ENCODE results near the gene DLGAP5. TPM values are rescaled to one million over a fixed set of nuclear protein-coding genes. Genes with fewer than 3 reads are reported as not detected.

The DLGAP5 gene
- polyA plus RNA-seq, 1 donor from 2014 or later: 2.0 TPM

GRCh38 chr14:55129428-55130195 is 61.8 kb downstream of the DLGAP5 start:
- peak overlapping the region; percentile 32 for H2AFZ ChIP-seq (ENCODE audit: low read depth, low read length)
- no peaks in the 10 kb centered on the region for H3K9me2 ChIP-seq (ENCODE audit: insufficient read depth, low read length)
- H3K9me3 ChIP-seq (ENCODE audit: low read length): no peaks in the 10 kb centered on the region
- H3K79me2 ChIP-seq (replicated peaks; ENCODE audit: insufficient read depth, low read length): no peaks in the 10 kb centered on the region
- no peaks in the 10 kb centered on the region for H3F3A ChIP-seq (ENCODE audit: insufficient read depth, low read length, poor library complexity, severe bottlenecking)
- TF ChIP-seq, protein P1, sequence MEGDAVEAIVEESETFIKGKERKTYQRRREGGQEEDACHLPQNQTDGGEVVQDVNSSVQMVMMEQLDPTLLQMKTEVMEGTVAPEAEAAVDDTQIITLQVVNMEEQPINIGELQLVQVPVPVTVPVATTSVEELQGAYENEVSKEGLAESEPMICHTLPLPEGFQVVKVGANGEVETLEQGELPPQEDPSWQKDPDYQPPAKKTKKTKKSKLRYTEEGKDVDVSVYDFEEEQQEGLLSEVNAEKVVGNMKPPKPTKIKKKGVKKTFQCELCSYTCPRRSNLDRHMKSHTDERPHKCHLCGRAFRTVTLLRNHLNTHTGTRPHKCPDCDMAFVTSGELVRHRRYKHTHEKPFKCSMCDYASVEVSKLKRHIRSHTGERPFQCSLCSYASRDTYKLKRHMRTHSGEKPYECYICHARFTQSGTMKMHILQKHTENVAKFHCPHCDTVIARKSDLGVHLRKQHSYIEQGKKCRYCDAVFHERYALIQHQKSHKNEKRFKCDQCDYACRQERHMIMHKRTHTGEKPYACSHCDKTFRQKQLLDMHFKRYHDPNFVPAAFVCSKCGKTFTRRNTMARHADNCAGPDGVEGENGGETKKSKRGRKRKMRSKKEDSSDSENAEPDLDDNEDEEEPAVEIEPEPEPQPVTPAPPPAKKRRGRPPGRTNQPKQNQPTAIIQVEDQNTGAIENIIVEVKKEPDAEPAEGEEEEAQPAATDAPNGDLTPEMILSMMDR (IDR thresholded peaks at IDR 0.05; ENCODE audit: poor library complexity, severe bottlenecking): no peak
- TF ChIP-seq POLR2AphosphoS5 (IDR thresholded peaks at IDR 0.05) (no peak), MXI1 (conservative IDR thresholded peaks at IDR 0.05; ENCODE audit: poor library complexity, severe bottlenecking) (no peak), EP300 (conservative IDR thresholded peaks at IDR 0.05; ENCODE audit: poor library complexity, severe bottlenecking) (no peak), EZH2 (IDR thresholded peaks at IDR 0.05; ENCODE audit: borderline replicate concordance, insufficient read depth, low read length, poor library complexity, severe bottlenecking) (no peak), SMC3 (conservative IDR thresholded peaks at IDR 0.05; ENCODE audit: poor library complexity) (no peak), TAF1 (IDR thresholded peaks at IDR 0.05; ENCODE audit: low read depth) (no peak), RAD21 (conservative IDR thresholded peaks at IDR 0.05) (no peak)
- TF ChIP-seq, protein P2, sequence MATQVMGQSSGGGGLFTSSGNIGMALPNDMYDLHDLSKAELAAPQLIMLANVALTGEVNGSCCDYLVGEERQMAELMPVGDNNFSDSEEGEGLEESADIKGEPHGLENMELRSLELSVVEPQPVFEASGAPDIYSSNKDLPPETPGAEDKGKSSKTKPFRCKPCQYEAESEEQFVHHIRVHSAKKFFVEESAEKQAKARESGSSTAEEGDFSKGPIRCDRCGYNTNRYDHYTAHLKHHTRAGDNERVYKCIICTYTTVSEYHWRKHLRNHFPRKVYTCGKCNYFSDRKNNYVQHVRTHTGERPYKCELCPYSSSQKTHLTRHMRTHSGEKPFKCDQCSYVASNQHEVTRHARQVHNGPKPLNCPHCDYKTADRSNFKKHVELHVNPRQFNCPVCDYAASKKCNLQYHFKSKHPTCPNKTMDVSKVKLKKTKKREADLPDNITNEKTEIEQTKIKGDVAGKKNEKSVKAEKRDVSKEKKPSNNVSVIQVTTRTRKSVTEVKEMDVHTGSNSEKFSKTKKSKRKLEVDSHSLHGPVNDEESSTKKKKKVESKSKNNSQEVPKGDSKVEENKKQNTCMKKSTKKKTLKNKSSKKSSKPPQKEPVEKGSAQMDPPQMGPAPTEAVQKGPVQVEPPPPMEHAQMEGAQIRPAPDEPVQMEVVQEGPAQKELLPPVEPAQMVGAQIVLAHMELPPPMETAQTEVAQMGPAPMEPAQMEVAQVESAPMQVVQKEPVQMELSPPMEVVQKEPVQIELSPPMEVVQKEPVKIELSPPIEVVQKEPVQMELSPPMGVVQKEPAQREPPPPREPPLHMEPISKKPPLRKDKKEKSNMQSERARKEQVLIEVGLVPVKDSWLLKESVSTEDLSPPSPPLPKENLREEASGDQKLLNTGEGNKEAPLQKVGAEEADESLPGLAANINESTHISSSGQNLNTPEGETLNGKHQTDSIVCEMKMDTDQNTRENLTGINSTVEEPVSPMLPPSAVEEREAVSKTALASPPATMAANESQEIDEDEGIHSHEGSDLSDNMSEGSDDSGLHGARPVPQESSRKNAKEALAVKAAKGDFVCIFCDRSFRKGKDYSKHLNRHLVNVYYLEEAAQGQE (IDR thresholded peaks at IDR 0.05; ENCODE audit: borderline replicate concordance): no peak
- H3K27ac ChIP-seq (ENCODE audit: low read length): no peak overlapping the region
- H3K4me2 ChIP-seq (ENCODE audit: low read length): no peak overlapping the region
- peaks cover 45% of the 10 kb centered on the region for H3K27me3 ChIP-seq (ENCODE audit: insufficient read depth, low read depth, low read length)
- H4K20me1 ChIP-seq (ENCODE audit: insufficient read depth): no peaks in the 10 kb centered on the region
- H3K4me3 ChIP-seq (ENCODE audit: low read length): peak overlapping the region; percentile 59
- H3K36me3 ChIP-seq (ENCODE audit: insufficient read depth, low read length): no peaks in the 10 kb centered on the region
- H3K9ac ChIP-seq (ENCODE audit: low read length): no peak overlapping the region

GRCh38 chr14:55129086-55129427 is 62.3 kb downstream of the DLGAP5 start, which contains the start of gene LGALS3:
LGALS3 (plus strand) TSS chr14:55129252; CDS start chr14:55137374, 8,122 bp downstream.
- H3K9ac ChIP-seq (ENCODE audit: low read length): no peak within 1 kb of the TSS
- peak within 1 kb of the TSS; percentile 32 for H2AFZ ChIP-seq (ENCODE audit: low read depth, low read length)
- no peaks in the 10 kb centered on the region for H3K79me2 ChIP-seq (replicated peaks; ENCODE audit: insufficient read depth, low read length)
- H3K4me2 ChIP-seq (ENCODE audit: low read length): no peak within 1 kb of the TSS
- H3K27me3 ChIP-seq (ENCODE audit: insufficient read depth, low read depth, low read length): peaks cover 45% of the 10 kb centered on the region
- H3K4me3 ChIP-seq (ENCODE audit: low read length): peak within 1 kb of the TSS; percentile 59
- H3K27ac ChIP-seq (ENCODE audit: low read length): no peak within 1 kb of the TSS
- no peaks in the 10 kb centered on the region for H3K9me2 ChIP-seq (ENCODE audit: insufficient read depth, low read length)
- H3F3A ChIP-seq (ENCODE audit: insufficient read depth, low read length, poor library complexity, severe bottlenecking): no peaks in the 10 kb centered on the region
- H3K9me3 ChIP-seq (ENCODE audit: low read length): no peaks in the 10 kb centered on the region
- no peaks in the 10 kb centered on the region for H4K20me1 ChIP-seq (ENCODE audit: insufficient read depth)
- TF ChIP-seq RAD21 (conservative IDR thresholded peaks at IDR 0.05) (no peak), MXI1 (conservative IDR thresholded peaks at IDR 0.05; ENCODE audit: poor library complexity, severe bottlenecking) (no peak)
- TF ChIP-seq, protein P1 (IDR thresholded peaks at IDR 0.05; ENCODE audit: poor library complexity, severe bottlenecking): no peak
- no peaks in the 10 kb centered on the region for H3K36me3 ChIP-seq (ENCODE audit: insufficient read depth, low read length)
